GM18526 (cell line): ENCODE data around the gene POU2AF3.

ENCODE experiments used
- POLR2A ChIP-seq: IDR thresholded peaks from 3 replicates; pipeline ENCODE4 v1.6.1; 2011; ENCODE audit not compliant: insufficient read length; ENCODE audit errors: extremely low read depth

Gene POU2AF3

DNA sequence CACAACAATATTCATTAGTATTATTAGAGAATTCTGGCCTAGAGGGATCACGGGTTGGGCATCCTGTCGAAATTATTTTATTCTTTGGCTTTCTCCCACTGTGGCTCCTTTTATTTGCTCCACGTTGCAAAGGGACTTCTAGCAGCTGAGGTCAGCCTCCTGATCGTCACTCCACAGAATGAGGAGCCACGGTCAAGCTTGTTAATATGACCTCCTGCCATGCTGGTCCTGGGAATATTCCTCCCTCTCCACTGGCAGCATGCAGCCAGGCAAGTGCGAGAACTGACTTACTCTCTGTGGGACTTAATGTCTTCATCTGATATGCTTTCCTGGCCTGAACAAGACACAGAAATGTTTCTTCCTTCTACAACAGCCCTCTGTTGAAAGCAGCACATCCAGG, 20.9 kb downstream of the POU2AF3 start:
- no peak for TF ChIP-seq POLR2A

DNA sequence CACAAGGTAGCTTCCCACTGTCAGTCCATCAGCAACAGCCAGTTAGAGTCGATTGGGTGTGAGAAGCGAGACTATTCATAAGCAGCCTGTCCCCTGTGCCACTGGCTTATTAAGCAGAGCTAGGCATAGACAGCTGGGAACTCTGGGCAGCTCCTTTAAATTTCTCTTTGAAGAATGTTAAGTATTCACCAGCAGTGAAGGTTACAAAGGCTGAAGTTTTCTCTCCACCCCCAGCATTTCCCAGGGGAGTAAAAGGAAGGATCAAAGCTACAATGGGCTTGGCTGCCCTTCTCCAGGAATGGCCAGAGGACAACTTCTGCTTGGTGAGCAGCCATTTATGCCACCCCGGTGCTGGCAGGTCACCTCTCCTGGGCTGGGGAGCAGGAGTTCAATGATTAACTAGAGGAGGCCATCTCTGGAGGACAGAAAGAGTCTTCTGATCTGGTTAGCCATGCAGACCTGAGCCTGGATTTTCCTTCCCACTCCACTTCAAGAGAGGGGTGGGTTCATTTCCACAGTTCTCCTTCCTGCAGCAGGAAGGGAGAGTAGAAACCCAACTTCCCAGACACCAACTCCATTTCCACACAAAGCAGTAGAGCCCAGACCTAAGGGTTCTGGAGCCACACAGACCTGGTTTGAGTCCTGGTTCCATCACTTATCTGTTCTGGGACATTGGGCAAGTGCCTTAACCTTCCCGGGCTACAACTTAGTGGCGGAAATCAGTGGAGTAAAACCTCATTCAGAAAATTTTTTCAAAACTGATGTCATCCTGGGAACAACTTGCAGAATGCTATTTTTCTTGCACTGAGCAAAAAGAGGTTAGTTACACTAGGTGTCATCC, 22.6 kb downstream of the POU2AF3 start:
- TF ChIP-seq POLR2A: no peak

DNA sequence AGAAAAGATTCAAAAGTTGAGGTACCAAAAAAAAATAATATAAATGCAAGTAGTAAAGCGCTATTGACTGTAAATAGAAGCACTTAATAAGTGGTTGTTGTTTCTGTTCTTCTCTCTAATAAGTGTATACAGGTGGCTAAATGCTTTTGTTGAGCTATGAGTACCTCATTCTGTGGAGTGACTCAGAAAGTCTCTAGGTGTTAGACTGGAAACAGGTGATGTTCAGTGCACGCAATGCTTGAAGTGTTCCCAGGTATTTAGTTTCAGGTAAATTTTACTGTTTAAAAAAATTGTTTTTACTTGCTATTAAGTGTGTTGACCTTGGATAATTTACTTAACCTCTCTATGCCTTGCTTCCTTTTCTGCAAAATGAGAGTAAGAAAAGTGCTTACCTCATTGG, 24.2 kb downstream of the POU2AF3 start:
- no peak for TF ChIP-seq POLR2A

DNA sequence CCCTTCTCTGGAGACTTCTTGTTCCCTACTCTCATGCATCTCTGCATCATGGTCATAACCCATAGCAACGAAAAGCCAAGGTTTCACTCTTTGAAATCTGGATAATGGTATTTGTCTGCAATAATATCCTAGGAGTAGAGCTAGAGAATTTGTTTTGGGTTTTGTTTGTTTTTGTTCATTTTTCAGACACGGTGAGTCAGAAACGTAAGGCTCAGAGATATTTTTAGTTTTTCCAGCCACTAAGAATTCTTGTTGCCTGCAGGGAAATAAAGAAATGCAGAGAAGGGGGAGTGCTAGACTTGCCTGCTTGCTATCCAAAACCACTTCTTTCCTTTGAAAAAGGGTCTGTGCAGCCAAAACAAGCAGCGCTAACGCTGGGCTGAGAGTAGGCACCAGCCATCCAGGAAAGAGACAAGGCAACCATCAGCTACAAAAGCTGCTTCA, 26.0 kb downstream of the POU2AF3 start:
- no peak for TF ChIP-seq POLR2A

DNA sequence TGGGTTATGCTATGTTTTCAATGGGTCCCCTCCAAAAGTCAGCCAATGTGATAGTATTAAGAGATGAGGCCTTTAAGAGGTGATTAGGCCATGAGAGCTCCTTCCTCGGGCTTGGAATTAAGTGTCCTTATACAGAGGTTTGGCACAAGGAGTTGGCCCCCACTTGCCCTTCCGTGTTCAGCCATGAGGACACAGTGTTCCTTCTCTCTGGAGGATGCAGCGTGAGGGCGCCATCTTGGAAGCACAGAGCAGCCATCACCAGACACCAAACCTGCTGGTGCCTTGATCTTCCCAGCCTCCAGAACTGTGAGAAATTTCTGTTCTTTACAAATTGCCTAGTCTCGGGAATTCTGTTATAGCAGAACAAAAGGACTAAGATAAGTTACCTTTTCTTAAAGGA, 26.9 kb downstream of the POU2AF3 start:
- TF ChIP-seq POLR2A: no peak

DNA sequence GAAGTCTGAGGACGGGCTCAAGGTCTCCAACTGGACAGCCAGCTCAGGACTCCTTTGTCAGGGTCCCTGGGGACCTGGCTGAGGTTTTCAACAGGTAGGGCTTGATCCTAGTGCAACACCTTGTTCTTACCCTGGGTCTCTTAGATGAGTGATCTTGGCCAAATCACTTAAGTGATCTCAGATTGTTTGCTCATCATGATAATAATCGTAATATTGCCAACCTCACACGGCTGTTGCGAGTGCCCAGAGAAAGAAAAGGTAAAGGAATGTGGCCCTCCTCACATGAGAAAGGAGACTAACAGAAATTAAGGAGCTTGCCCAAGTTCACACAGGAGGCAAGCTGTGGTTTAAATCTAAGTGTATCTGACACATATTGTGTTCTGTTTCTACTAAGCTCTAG, 28.5 kb downstream of the POU2AF3 start:
- no peak for TF ChIP-seq POLR2A

DNA sequence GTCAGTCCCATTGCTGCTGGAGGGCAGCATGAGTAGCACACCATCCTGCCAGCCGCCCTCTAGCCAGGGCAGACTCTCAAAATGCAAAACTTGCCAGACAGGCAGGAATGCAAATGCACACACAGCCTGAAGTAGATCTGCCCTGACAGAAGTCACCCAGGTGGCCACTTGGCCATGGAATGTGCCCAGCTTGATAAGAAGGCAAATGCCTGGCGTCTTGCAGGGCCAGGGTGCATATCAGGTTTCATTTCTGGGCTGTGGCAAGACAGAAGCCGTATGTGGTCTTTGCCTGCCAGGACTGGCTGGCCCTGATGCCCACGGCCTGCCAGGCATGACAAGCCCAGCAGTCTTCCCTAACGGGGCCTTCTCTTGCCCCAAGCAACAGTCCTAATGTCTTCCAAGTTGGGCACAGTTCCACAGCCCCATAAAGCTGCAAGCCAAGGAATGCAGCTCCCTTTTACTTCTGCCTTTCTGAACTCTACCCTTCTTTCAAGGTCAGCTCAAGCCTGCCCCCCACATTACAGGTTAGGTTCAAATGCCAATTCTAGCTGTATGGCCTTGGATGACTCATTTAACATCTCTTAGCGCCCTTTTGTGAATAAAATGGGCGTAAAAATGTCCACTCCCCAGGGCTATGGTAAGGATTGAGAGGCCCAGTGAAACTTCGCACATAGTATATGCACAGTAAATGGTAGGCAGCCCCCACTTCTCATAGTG, 29.7 kb downstream of the POU2AF3 start:
- TF ChIP-seq POLR2A: no peak

DNA sequence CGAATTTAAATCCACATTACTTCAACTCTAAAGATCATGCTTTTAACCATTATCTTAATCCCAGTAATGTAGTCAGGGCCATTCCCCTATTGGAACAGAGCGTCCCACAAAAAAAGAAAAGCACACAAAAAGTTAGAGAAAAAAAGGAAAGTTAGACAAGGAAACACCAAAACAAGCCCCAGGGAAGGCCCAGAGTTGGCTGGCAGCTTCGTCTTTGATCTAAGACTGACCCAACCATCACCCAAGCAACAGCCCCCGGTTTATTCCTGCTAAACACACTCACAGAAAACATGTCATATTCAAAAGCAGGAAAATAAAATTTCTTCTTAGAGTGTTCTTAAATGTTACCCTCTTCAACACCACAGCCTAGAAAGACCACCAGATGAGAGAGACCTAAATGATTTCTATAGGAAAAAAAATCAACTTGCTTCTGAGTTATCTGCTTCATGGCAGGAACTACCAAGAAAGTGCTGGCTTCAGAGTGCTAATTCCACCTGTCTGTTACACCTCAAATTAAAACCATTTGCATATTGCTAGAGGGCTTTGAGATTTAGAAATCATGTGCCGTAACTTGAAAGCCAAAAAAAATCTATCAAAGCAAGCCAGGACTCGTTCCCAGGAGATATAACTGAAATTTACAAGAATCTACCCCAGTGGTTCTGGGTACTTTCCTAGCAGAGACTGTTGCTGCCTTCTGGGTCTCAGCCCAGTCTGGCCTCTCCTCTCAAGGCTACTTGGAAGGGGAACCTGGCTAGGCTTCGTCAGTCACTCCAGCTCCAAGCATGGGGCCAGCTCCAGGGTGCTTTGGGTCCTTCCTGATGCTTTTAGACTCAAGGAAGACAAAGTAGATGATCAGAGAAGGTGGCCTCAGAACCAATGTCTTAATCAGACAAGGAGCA, 31.2 kb downstream of the POU2AF3 start:
- no peak for TF ChIP-seq POLR2A

DNA sequence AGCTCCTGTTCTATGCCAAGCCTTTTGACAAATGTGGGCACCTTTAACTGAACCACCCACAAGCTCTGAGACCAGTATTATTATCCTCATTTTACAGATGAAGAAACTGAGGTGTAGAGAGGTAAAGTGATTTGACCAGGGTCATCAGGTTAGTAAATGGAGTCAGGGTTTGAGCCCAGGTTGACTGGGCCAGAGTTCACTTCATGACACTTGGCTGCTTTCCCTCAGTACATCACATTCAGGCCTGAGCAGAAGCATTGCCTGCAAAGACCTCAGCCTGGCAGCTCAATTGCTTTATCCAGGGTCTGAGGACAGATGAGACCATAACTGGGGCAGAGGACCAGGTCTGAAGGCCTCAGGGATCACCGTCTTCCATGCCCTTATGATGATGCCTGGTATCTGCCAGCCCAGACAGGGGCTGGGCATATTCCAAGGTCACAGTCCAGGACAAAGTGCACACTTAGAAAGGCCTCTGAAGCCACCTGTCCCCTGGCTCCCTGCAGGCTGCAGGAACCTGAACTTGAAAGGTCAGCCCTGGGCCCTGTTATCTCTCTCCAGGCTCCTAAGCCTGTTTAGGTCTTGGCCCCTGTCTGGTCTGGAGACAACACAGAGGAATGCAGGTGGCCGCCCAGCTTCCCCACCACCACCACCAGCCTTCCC, 32.0 kb downstream of the POU2AF3 start:
- no peak for TF ChIP-seq POLR2A

DNA sequence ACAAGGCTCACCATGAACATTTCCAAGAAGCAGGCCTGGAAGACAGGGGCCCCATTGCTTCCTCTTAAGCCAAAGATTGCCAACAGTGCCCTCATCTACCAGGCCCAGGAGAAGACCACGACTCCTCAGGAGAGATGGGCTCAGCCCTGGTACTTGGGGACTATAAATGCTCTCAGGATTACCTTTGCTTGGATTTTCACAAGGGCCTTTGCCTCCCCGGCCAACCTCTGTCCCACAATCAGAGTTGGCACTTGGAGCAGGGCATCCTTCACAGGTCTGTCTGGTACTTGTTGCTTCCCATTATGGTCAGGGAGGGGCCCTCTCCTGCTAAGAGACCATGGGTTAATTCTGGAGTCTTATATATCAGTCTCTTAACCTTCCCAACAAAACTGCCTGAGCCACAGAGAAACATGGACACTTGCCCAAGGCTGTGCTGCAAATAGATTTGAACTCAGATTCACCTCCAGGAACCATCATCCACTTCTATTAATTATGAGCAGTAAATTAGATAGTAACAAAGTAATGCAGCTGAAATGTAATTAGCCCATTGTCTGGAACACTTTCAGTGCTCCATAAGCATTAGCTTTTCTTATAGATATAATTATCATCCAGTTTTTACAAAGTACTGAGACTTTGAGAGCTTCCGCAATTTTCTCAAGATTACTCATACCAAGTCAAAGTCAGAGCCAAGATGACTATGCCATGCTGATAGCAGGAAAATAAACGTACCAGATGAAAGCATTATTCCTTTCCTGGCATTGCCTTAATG, 33.5 kb downstream of the POU2AF3 start:
- no peak for TF ChIP-seq POLR2A

DNA sequence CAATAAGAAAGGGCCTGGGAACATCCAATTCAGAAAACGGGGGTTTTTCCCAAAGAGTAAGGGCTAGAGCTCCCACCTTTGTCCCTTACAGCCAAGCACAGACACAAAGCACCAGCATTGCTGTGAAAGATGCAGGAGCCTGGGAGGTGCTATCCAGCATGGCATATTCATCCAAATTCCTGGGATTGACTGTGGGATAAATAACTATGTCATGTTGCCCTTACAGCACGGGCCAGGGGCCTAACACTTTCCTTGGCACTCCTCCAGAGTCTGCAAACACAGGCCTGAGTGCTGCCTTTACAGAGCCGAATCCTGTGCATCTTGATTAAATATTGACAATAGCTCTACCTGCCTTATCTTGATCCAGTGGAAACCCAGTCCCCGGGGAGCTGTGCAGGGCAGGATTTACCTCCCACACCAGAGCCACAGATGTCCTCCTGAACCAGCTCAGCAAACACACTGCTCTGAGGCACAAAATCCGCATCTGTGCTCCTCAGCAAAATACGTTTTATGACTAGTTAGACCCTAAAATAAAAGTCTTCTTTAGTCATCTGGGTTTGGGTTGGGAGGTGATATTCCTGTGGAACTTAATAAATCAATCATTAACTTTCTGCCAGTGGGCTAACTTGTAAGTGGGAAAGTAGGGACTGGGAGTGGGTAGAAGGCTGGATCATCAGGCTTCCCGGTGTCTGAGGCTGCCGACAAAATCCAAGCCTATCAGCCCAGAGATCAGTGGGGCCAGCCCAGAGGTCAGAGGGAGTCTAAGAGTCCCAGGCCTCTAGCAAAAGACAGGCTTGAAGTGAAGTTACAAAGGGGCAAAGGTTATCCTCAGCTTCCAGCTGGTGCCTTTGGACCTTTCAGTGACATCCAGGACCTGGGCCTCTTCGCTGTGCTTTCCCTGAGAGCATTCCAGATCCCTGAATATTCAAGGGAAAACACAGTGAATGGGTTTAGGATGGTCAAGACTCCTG, 36.5 kb downstream of the POU2AF3 start:
- TF ChIP-seq POLR2A: no peak

DNA sequence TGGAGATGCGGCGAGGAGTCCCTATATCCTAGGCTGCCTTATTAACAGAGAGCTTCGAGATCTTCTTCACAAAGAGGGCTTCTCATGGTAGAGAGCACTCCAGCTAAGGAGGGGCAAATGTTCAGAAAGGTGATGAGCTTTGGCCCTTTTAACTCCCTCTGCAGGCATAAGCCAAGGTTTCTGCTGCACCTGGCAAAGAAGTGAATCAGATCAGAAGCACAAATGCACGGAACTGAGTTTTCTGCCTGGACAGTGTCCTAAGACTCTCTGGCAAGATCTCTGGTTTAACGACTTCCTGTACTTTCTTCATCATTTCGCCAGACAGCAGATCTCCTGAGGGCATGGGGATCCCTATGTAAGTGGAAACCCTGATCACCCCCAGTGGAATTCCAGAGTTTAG, 37.2 kb downstream of the POU2AF3 start:
- TF ChIP-seq POLR2A: no peak

DNA sequence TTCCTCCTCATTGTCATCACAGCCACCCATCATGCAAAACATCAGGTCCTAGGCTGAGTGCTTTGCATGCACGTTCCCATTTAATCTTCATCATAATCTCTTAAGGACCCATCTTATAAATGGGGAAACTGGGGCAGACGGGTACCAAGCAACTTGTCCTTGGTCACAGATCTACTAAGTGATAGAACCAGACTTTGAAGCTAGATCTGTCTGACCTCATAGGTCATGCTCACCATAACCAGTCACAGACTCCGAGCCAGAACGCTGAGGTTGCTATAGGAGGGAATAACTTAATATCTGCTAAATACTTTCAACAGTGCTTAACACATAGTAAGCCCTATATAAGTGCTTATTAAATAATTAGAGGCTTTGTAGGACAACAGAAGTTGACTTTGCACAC, 37.7 kb downstream of the POU2AF3 start:
- no peak for TF ChIP-seq POLR2A
